OCI-LY1 (cell line): Measurements from ENCODE around the gene C4orf51.

Experiments used
- EZH2 ChIP-seq: fragments of 200-600 bp; sonication (generic), shearing (Covaris generic); IDR thresholded peaks from 2 replicates; pipeline ENCODE4 v1.8.0; 2017; ENCODE audit warnings: borderline replicate concordance, mixed run types, mild to moderate bottlenecking, antibody characterized with exemption, low read length, moderate library complexity, mixed read lengths
- TF ChIP-seq, protein P1 (sequence below): fragments of 200-600 bp; sonication (generic), shearing (Covaris generic); IDR thresholded peaks from 2 replicates; pipeline ENCODE4 v1.5.1; 2017; ENCODE audit warnings: mild to moderate bottlenecking, antibody characterized with exemption, low read length, moderate library complexity, mixed read lengths

DNA sequence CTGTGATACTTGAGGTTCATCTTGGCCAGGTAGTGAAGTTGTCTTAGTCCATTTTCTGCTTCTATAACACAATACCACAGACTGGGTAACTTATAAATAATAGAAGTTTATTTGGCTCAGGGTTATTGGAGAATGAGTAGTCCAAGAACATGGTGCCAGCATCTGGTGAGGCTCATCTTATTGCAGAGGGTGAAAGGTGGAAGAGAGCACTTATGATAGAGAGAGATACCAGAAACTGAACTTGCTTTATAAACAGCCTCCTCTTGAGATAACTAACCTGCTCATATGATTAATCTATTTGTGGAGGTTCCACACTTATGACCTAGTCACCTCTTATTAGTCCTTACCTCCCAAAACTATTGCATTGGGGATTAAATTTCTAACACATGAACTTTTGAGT lies 1.6 kb downstream of the C4orf51 start:
- TF ChIP-seq, protein P1, sequence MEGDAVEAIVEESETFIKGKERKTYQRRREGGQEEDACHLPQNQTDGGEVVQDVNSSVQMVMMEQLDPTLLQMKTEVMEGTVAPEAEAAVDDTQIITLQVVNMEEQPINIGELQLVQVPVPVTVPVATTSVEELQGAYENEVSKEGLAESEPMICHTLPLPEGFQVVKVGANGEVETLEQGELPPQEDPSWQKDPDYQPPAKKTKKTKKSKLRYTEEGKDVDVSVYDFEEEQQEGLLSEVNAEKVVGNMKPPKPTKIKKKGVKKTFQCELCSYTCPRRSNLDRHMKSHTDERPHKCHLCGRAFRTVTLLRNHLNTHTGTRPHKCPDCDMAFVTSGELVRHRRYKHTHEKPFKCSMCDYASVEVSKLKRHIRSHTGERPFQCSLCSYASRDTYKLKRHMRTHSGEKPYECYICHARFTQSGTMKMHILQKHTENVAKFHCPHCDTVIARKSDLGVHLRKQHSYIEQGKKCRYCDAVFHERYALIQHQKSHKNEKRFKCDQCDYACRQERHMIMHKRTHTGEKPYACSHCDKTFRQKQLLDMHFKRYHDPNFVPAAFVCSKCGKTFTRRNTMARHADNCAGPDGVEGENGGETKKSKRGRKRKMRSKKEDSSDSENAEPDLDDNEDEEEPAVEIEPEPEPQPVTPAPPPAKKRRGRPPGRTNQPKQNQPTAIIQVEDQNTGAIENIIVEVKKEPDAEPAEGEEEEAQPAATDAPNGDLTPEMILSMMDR: no peak
- no peak for TF ChIP-seq EZH2
